ENCODE data around the gene NBAS.

Gene NBAS

GRCh38 chr2:15271276-15271675 lies 289.9 kb downstream of the NBAS start:
- TF ChIP-seq TAF1 (IDR thresholded peaks at IDR 0.05; ENCODE audit: borderline replicate concordance, insufficient read depth, low read length), result no peak
- no peak for TF ChIP-seq SIN3A (IDR thresholded peaks at IDR 0.05; ENCODE audit: borderline replicate concordance, insufficient read depth, low read length)
- TF ChIP-seq REST (IDR thresholded peaks at IDR 0.05; ENCODE audit: insufficient read depth in 1 of 2, low read depth in 2 of 2, low read length in 2 of 2), result no peak
- no peak for TF ChIP-seq POLR2AphosphoS5 (IDR thresholded peaks at IDR 0.05; ENCODE audit: low read depth, low read length)
- no peak for TF ChIP-seq FOXP2 (optimal IDR thresholded peaks at IDR 0.05; ENCODE audit: borderline replicate concordance, extremely low read depth, extremely low read length, insufficient read depth)

DNA sequence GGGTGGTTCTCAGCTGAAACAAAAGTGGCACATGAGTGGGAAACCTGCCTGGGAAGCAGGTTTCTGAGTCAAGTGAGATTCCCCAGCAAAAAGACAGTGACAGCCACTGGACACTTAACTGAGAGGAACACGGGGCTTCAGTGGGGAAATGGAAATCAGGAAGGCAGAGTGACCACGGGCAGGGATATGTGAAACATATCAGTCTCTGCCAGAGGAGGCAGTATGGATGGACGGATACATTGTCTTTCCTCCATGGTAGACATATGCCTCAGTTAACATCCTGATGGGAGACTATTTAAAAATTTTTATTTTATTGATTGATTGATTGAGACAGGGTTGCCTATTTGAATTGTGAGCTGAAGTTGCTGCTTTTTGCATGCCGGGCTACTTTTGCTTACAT lies 292.1 kb downstream of the NBAS start:
- TF ChIP-seq REST (IDR thresholded peaks at IDR 0.05; ENCODE audit: insufficient read depth in 1 of 2, low read depth in 2 of 2, low read length in 2 of 2) (no peak), POLR2AphosphoS5 (IDR thresholded peaks at IDR 0.05; ENCODE audit: low read depth, low read length) (no peak), SIN3A (IDR thresholded peaks at IDR 0.05; ENCODE audit: borderline replicate concordance, insufficient read depth, low read length) (no peak), FOXP2 (optimal IDR thresholded peaks at IDR 0.05; ENCODE audit: borderline replicate concordance, extremely low read depth, extremely low read length, insufficient read depth) (no peak), TAF1 (IDR thresholded peaks at IDR 0.05; ENCODE audit: borderline replicate concordance, insufficient read depth, low read length) (no peak)

DNA sequence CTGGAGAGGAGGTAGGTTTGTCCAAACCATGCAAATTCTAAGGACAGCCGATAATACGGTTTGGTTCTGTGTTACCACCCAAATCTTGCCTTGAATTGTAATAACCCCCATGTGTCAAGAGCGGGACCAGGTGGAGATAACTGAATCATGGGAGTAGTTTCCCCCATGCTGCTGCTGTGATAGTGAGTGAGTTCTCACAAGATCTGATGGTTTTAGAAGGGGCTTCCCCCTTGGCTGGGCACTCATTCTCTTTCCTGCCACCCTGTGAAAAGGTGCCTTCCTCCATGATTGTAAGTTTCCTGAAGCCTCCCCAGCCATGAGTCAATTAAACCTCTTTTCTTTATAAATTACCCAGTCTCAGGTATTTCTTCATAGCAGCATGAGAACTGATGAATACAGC lies 295.2 kb downstream of the NBAS start:
- no peak for TF ChIP-seq TAF1 (IDR thresholded peaks at IDR 0.05; ENCODE audit: borderline replicate concordance, insufficient read depth, low read length)
- TF ChIP-seq FOXP2 (optimal IDR thresholded peaks at IDR 0.05; ENCODE audit: borderline replicate concordance, extremely low read depth, extremely low read length, insufficient read depth), result no peak
- TF ChIP-seq POLR2AphosphoS5 (IDR thresholded peaks at IDR 0.05; ENCODE audit: low read depth, low read length), result no peak
- no peak for TF ChIP-seq REST (IDR thresholded peaks at IDR 0.05; ENCODE audit: insufficient read depth in 1 of 2, low read depth in 2 of 2, low read length in 2 of 2)
- no peak for TF ChIP-seq SIN3A (IDR thresholded peaks at IDR 0.05; ENCODE audit: borderline replicate concordance, insufficient read depth, low read length)

GRCh38 chr2:15263976-15264685 lies 297.0 kb downstream of the NBAS start:
- TF ChIP-seq POLR2AphosphoS5 (IDR thresholded peaks at IDR 0.05; ENCODE audit: low read depth, low read length) (no peak), SIN3A (IDR thresholded peaks at IDR 0.05; ENCODE audit: borderline replicate concordance, insufficient read depth, low read length) (no peak), REST (IDR thresholded peaks at IDR 0.05; ENCODE audit: insufficient read depth in 1 of 2, low read depth in 2 of 2, low read length in 2 of 2) (no peak), FOXP2 (optimal IDR thresholded peaks at IDR 0.05; ENCODE audit: borderline replicate concordance, extremely low read depth, extremely low read length, insufficient read depth) (no peak), TAF1 (IDR thresholded peaks at IDR 0.05; ENCODE audit: borderline replicate concordance, insufficient read depth, low read length) (no peak)

Data from PFSK-1 (cell line).